ENCODE data around the gene SELENOV. TPM values are rescaled to one million over a fixed set of nuclear protein-coding genes. Genes with fewer than 3 reads are reported as not detected.

The SELENOV gene
- total RNA-seq, 1 donor from 2014 or later: not detected

- Histone ChIP-seq H3K27ac (ENCODE audit: low read depth, low read length) (no peak overlapping the region), H3K9me3 (ENCODE audit: insufficient read depth, low read depth, low read length) (no peaks in the 10 kb centered on the region), H3K27me3 (ENCODE audit: insufficient read depth, low read length) (no peaks in the 10 kb centered on the region), H3K4me2 (ENCODE audit: low read length) (no peak overlapping the region), H3K4me3 (ENCODE audit: insufficient read depth, low read depth, low read length) (no peak overlapping the region), H2AFZ (ENCODE audit: low read depth, low read length) (no peak overlapping the region), H4K20me1 (ENCODE audit: insufficient read depth, low read length) (peaks cover 70% of the 10 kb centered on the region), H3K36me3 (ENCODE audit: insufficient read depth, low read length) (peaks cover 53% of the 10 kb centered on the region), H3K4me1 (ENCODE audit: insufficient read depth, low read length) (peaks cover 7% of the 10 kb centered on the region), H3K79me2 (ENCODE audit: insufficient read depth, low read length) (no peaks in the 10 kb centered on the region), H3K9ac (ENCODE audit: low read length) (no peak overlapping the region)
- H3K4me1 Mint-ChIP-seq (ENCODE audit: low read depth, unreplicated experiment): peaks cover 3% of the 10 kb centered on the region
- no peak for FAIRE-seq
- TF ChIP-seq CTCF (IDR thresholded peaks at IDR 0.05; ENCODE audit: insufficient read depth, low read depth, low read length) (no peak), EZH2 (IDR thresholded peaks at IDR 0.05; ENCODE audit: insufficient read depth, low read length) (no peak)
- no peak overlapping the region for H3K4me3 Mint-ChIP-seq (ENCODE audit: unreplicated experiment)
- DNase-seq (ENCODE audit: low read depth): no peak
- H3K27ac Mint-ChIP-seq (ENCODE audit: unreplicated experiment): no peak overlapping the region
- H3K9me3 Mint-ChIP-seq (ENCODE audit: unreplicated experiment): no peaks in the 10 kb centered on the region
- H3K36me3 Mint-ChIP-seq (ENCODE audit: low read depth, unreplicated experiment): peaks cover 40% of the 10 kb centered on the region
- no peaks in the 10 kb centered on the region for H3K27me3 Mint-ChIP-seq (ENCODE audit: low read depth, unreplicated experiment)
Observed at GRCh38 chr19:39472746-39473442, 42.0 kb upstream of the SELENOV start.

GRCh38 chr19:39473443-39473960, 41.4 kb upstream of the SELENOV start:
- H4K20me1 ChIP-seq (ENCODE audit: insufficient read depth, low read length): peaks cover 64% of the 10 kb centered on the region
- H3K4me1 Mint-ChIP-seq (ENCODE audit: low read depth, unreplicated experiment): peaks cover 3% of the 10 kb centered on the region
- H3K27ac Mint-ChIP-seq (ENCODE audit: unreplicated experiment): no peak overlapping the region
- H3K27me3 ChIP-seq (ENCODE audit: insufficient read depth, low read length): no peaks in the 10 kb centered on the region
- H3K9ac ChIP-seq (ENCODE audit: low read length): no peak overlapping the region
- no peaks in the 10 kb centered on the region for H3K9me3 Mint-ChIP-seq (ENCODE audit: unreplicated experiment)
- no peak overlapping the region for H3K4me2 ChIP-seq (ENCODE audit: low read length)
- peaks cover 40% of the 10 kb centered on the region for H3K36me3 Mint-ChIP-seq (ENCODE audit: low read depth, unreplicated experiment)
- TF ChIP-seq EZH2 (IDR thresholded peaks at IDR 0.05; ENCODE audit: insufficient read depth, low read length) (no peak), CTCF (IDR thresholded peaks at IDR 0.05; ENCODE audit: insufficient read depth, low read depth, low read length) (no peak)
- H3K79me2 ChIP-seq (ENCODE audit: insufficient read depth, low read length): no peaks in the 10 kb centered on the region
- no peak overlapping the region for H3K4me3 ChIP-seq (ENCODE audit: insufficient read depth, low read depth, low read length)
- no peak overlapping the region for H3K4me3 Mint-ChIP-seq (ENCODE audit: unreplicated experiment)
- no peaks in the 10 kb centered on the region for H3K27me3 Mint-ChIP-seq (ENCODE audit: low read depth, unreplicated experiment)
- H3K36me3 ChIP-seq (ENCODE audit: insufficient read depth, low read length): peaks cover 48% of the 10 kb centered on the region
- DNase-seq (ENCODE audit: low read depth): no peak
- H3K27ac ChIP-seq (ENCODE audit: low read depth, low read length): no peak overlapping the region
- H3K9me3 ChIP-seq (ENCODE audit: insufficient read depth, low read depth, low read length): no peaks in the 10 kb centered on the region
- H3K4me1 ChIP-seq (ENCODE audit: insufficient read depth, low read length): peaks cover 7% of the 10 kb centered on the region
- FAIRE-seq: no peak
- no peak overlapping the region for H2AFZ ChIP-seq (ENCODE audit: low read depth, low read length)

- TF ChIP-seq EZH2 (IDR thresholded peaks at IDR 0.05; ENCODE audit: insufficient read depth, low read length) (no peak), CTCF (IDR thresholded peaks at IDR 0.05; ENCODE audit: insufficient read depth, low read depth, low read length) (peak; percentile 51)
- Histone ChIP-seq H3K27ac (ENCODE audit: low read depth, low read length) (no peak overlapping the region), H3K9ac (ENCODE audit: low read length) (no peak overlapping the region), H3K4me2 (ENCODE audit: low read length) (no peak overlapping the region), H3K4me1 (ENCODE audit: insufficient read depth, low read length) (peaks cover 7% of the 10 kb centered on the region), H4K20me1 (ENCODE audit: insufficient read depth, low read length) (peaks cover 57% of the 10 kb centered on the region), H3K27me3 (ENCODE audit: insufficient read depth, low read length) (no peaks in the 10 kb centered on the region), H3K79me2 (ENCODE audit: insufficient read depth, low read length) (no peaks in the 10 kb centered on the region), H3K9me3 (ENCODE audit: insufficient read depth, low read depth, low read length) (no peaks in the 10 kb centered on the region), H3K4me3 (ENCODE audit: insufficient read depth, low read depth, low read length) (no peak overlapping the region), H2AFZ (ENCODE audit: low read depth, low read length) (no peak overlapping the region), H3K36me3 (ENCODE audit: insufficient read depth, low read length) (peaks cover 43% of the 10 kb centered on the region)
- DNase-seq (ENCODE audit: low read depth) (no peak), FAIRE-seq (no peak)
- Mint-ChIP-seq H3K36me3 (ENCODE audit: low read depth, unreplicated experiment) (peaks cover 36% of the 10 kb centered on the region), H3K9me3 (ENCODE audit: unreplicated experiment) (no peaks in the 10 kb centered on the region), H3K27me3 (ENCODE audit: low read depth, unreplicated experiment) (no peaks in the 10 kb centered on the region), H3K27ac (ENCODE audit: unreplicated experiment) (no peak overlapping the region), H3K4me1 (ENCODE audit: low read depth, unreplicated experiment) (peaks cover 3% of the 10 kb centered on the region), H3K4me3 (ENCODE audit: unreplicated experiment) (no peak overlapping the region)
Observed at GRCh38 chr19:39474139-39474620, 40.8 kb upstream of the SELENOV start.

All from astrocyte (in vitro differentiated cells and primary cell).